ENCODE measurements around the gene TAF1. TPM values are rescaled to one million over a fixed set of nuclear protein-coding genes. Genes with fewer than 3 reads are reported as not detected.

The TAF1 gene
- total and polyA plus RNA-seq, 9 of the 15 experiments (the other 6 are each of a cell fraction or from before 2014, with no cell fraction given): 6.4 to 45.1 (median 38.1) TPM

DNA sequence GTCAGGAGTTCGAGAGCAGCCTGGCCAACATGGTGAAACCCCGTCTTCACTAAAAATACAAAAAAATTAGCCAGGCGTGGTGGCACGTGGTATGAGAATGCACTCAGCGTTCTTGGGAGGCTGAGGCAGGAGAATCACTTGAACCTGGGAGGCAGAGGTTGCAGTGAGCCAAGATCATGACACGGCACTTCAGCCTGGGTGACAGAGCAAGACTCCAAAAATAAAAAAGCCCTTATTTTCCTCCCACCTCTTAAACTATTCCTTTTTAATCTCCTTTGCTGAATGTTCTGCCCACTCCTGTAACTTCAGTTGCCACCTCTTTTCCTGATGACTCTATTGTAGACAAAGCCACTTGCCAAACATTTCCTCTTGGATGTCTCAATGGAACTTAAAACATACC is 72.6 kb downstream of the TAF1 start:
- DNase-seq (ENCODE audit: extremely low read depth in 1 of 4, low spot score in 3 of 4) (peak in 1 of 4 experiments; percentile 14), ATAC-seq (peak; percentile 55), FAIRE-seq (no peak)
- POLR2A ChIA-PET: interaction anchor here (0.6 to 0.9 kb wide), 4 partner anchors 9 to 876 kb away, joined by 3 to 4 read pairs (median 3); no protein-coding TSS in a partner anchor
- peaks cover 6 to 9% of the 10 kb centered on the region in 2 experiments; a peak in 2 of 5 replicates for H3K4me1 ChIP-seq (replicated peaks in 1 of 2; ENCODE audit: control insufficient read depth in 2 of 2, insufficient read depth in 2 of 2, low read length in 2 of 2)
- H3K4me3 ChIP-seq: no peak overlapping the region
- intact Hi-C loops (cut with micrococcal nuclease) (no loop called here), in situ Hi-C loops (cut with MboI) (no loop called here)
- BruUV-seq (replicated peaks): no TSS peak
- H3K27me3 ChIP-seq (ENCODE audit: control insufficient read depth in 2 of 2, insufficient read depth in 2 of 2, low read length in 2 of 2): no peaks in the 10 kb centered on the region
- no peak overlapping the region for H2AFZ ChIP-seq (ENCODE audit: low read depth, low read length)
- 41% methylated on average over 5 of the region's 6 CpGs for WGBS (ENCODE audit: insufficient coverage, low coverage, missing lambda C conversion rate)
- H3K9ac ChIP-seq (ENCODE audit: insufficient read depth in 1 of 2, low read depth in 2 of 2, low read length in 2 of 2): no peak overlapping the region
- H3K36me3 ChIP-seq (ENCODE audit: control insufficient read depth, insufficient read depth, low read length): peaks cover 45% of the 10 kb centered on the region
- CTCF ChIA-PET (ENCODE audit: low intra/inter-chr PET ratio): no interaction called here
- peak overlapping the region; percentile 46 for H3K27ac ChIP-seq (ENCODE audit: extremely low read depth, low read depth, low read length)
- no peaks in the 10 kb centered on the region for H3K9me3 ChIP-seq (replicated peaks; ENCODE audit: control insufficient read depth, insufficient read depth, low read depth, low read length)
- H4K20me1 ChIP-seq (replicated peaks; ENCODE audit: control insufficient read depth, insufficient read depth, low read length): no peaks in the 10 kb centered on the region
- H3K79me2 ChIP-seq (ENCODE audit: control insufficient read depth, insufficient read depth, low read length): no peaks in the 10 kb centered on the region
- no peaks in the 10 kb centered on the region for H3K9me1 ChIP-seq (ENCODE audit: control insufficient read depth, insufficient read depth, low read length)
- no peak overlapping the region for H3K4me2 ChIP-seq (ENCODE audit: insufficient read depth, low read length)
- no peak for TF ChIP-seq GTF2E2 (tag; IDR thresholded peaks at IDR 0.05)
- no peak for TF ChIP-seq CBX2 (IDR thresholded peaks at IDR 0.05; ENCODE audit: insufficient read depth, low read length, poor library complexity, severe bottlenecking)
- TF ChIP-seq, protein P1, sequence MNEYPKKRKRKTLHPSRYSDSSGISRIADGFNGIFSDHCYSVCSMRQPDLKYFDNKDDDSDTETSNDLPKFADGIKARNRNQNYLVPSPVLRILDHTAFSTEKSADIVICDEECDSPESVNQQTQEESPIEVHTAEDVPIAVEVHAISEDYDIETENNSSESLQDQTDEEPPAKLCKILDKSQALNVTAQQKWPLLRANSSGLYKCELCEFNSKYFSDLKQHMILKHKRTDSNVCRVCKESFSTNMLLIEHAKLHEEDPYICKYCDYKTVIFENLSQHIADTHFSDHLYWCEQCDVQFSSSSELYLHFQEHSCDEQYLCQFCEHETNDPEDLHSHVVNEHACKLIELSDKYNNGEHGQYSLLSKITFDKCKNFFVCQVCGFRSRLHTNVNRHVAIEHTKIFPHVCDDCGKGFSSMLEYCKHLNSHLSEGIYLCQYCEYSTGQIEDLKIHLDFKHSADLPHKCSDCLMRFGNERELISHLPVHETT (CRISPR knock-in tag; conservative IDR thresholded peaks at IDR 0.05 in 1 of 2, IDR thresholded peaks at IDR 0.05 in 1 of 2): no peak
- TF ChIP-seq, protein P2, sequence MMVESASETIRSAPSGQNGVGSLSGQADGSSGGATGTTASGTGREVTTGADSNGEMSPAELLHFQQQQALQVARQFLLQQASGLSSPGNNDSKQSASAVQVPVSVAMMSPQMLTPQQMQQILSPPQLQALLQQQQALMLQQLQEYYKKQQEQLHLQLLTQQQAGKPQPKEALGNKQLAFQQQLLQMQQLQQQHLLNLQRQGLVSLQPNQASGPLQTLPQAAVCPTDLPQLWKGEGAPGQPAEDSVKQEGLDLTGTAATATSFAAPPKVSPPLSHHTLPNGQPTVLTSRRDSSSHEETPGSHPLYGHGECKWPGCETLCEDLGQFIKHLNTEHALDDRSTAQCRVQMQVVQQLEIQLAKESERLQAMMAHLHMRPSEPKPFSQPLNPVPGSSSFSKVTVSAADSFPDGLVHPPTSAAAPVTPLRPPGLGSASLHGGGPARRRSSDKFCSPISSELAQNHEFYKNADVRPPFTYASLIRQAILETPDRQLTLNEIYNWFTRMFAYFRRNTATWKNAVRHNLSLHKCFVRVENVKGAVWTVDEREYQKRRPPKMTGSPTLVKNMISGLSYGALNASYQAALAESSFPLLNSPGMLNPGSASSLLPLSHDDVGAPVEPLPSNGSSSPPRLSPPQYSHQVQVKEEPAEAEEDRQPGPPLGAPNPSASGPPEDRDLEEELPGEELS (CRISPR knock-in tag; IDR thresholded peaks at IDR 0.05; ENCODE audit: borderline replicate concordance): no peak
- TF ChIP-seq TCF7L2 (IDR thresholded peaks at IDR 0.05; ENCODE audit: low read depth, low read length): no peak
- peak; percentile 43; the same call in 1 of the 2 replicates for TF ChIP-seq NFE2 (IDR thresholded peaks at IDR 0.05; ENCODE audit: low read depth)
- 0 out of 2 replicates have a peak, but pooled peaks have one; percentile 7 for TF ChIP-seq NFIC (IDR thresholded peaks at IDR 0.05)
- TF ChIP-seq MAFG (tag; conservative IDR thresholded peaks at IDR 0.05): 0 out of 2 replicates have a peak, but pooled peaks have one; percentile 33
- TF ChIP-seq C11orf30 (IDR thresholded peaks at IDR 0.05; ENCODE audit: low read depth): peak; percentile 63
- TF ChIP-seq MAFK (IDR thresholded peaks at IDR 0.05; ENCODE audit: low read length): no peak
- TF ChIP-seq GTF2A2 (tag; IDR thresholded peaks at IDR 0.05): no peak
- TF ChIP-seq, protein P3, sequence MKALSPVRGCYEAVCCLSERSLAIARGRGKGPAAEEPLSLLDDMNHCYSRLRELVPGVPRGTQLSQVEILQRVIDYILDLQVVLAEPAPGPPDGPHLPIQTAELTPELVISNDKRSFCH (CRISPR knock-in tag; IDR thresholded peaks at IDR 0.05): no peak
- TF ChIP-seq, protein P3 (tag; IDR thresholded peaks at IDR 0.05): no peak
- TF ChIP-seq, protein P4, sequence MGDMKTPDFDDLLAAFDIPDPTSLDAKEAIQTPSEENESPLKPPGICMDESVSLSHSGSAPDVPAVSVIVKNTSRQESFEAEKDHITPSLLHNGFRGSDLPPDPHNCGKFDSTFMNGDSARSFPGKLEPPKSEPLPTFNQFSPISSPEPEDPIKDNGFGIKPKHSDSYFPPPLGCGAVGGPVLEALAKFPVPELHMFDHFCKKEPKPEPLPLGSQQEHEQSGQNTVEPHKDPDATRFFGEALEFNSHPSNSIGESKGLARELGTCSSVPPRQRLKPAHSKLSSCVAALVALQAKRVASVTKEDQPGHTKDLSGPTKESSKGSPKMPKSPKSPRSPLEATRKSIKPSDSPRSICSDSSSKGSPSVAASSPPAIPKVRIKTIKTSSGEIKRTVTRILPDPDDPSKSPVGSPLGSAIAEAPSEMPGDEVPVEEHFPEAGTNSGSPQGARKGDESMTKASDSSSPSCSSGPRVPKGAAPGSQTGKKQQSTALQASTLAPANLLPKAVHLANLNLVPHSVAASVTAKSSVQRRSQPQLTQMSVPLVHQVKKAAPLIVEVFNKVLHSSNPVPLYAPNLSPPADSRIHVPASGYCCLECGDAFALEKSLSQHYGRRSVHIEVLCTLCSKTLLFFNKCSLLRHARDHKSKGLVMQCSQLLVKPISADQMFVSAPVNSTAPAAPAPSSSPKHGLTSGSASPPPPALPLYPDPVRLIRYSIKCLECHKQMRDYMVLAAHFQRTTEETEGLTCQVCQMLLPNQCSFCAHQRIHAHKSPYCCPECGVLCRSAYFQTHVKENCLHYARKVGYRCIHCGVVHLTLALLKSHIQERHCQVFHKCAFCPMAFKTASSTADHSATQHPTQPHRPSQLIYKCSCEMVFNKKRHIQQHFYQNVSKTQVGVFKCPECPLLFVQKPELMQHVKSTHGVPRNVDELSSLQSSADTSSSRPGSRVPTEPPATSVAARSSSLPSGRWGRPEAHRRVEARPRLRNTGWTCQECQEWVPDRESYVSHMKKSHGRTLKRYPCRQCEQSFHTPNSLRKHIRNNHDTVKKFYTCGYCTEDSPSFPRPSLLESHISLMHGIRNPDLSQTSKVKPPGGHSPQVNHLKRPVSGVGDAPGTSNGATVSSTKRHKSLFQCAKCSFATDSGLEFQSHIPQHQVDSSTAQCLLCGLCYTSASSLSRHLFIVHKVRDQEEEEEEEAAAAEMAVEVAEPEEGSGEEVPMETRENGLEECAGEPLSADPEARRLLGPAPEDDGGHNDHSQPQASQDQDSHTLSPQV (IDR thresholded peaks at IDR 0.05): 0 out of 2 replicates have a peak, but pooled peaks have one; percentile 28
- no peak for TF ChIP-seq PYGO2 (tag; IDR thresholded peaks at IDR 0.05)

Measured in K562 (cell line).